OCI-LY3 (cell line): Measurements from ENCODE around the gene BRCA2.

Experiments used
- H2AFZ ChIP-seq: fragments of 200-600, 300-600 bp; shearing (Covaris generic); 2 replicates; pipeline ENCODE4 v1.6.0; 2014; ENCODE audit warnings: antibody characterized with exemption, low read depth, low read length
- H3K27ac ChIP-seq: fragments of 200-600, 300-600 bp; sonication (generic); 2 replicates; pipeline ENCODE4 v1.5.1; 2014; ENCODE audit warnings: mild to moderate bottlenecking, low read length, moderate library complexity, mixed read lengths
- H3K27me3 ChIP-seq: fragments of 200-600, 300-600 bp; sonication (generic); 2 replicates; pipeline ENCODE4 v1.6.1; 2014; ENCODE audit warnings: low read depth, low read length, mixed read lengths
- H3K36me3 ChIP-seq: fragments of 200-600, 300-600 bp; sonication (generic); replicated peaks from 2 replicates; pipeline ENCODE3; 2014; ENCODE audit warnings: low read depth, low read length, mixed read lengths
- H3K4me1 ChIP-seq: fragments of 300-600, 200-600 bp; sonication (generic); 2 replicates; pipeline ENCODE4 v1.6.1; 2014; ENCODE audit warnings: low read length, mixed read lengths
- H3K4me2 ChIP-seq: fragments of 200-600, 300-600 bp; sonication (generic); 2 replicates; pipeline ENCODE4 v1.6.1; 2014; ENCODE audit warnings: low read length, mixed read lengths
- H3K4me3 ChIP-seq: fragments of 300-600, 200-600 bp; sonication (generic); 2 replicates; pipeline ENCODE4 v1.5.1; 2014; ENCODE audit warnings: antibody characterized with exemption, mild to moderate bottlenecking, low read length, moderate library complexity
- H3K79me2 ChIP-seq: fragments of 300-600, 200-600 bp; shearing (Covaris generic); 2 replicates; pipeline ENCODE4 v1.6.1; 2014; ENCODE audit warnings: mild to moderate bottlenecking, low read length, mixed read lengths
- H3K9ac ChIP-seq: fragments of 300-600, 200-600 bp; shearing (Covaris generic); 2 replicates; pipeline ENCODE4 v1.6.0; 2014; ENCODE audit warnings: mild to moderate bottlenecking, low read length, moderate library complexity
- H3K9me3 ChIP-seq: fragments of 200-600, 300-600 bp; shearing (Covaris generic); 2 replicates; pipeline ENCODE4 v1.6.1; 2014; ENCODE audit warnings: low read length, mixed read lengths; ENCODE audit not compliant: insufficient read depth
- H4K20me1 ChIP-seq: fragments of 200-600, 300-600 bp; sonication (generic); 2 replicates; pipeline ENCODE4 v1.6.1; 2016; ENCODE audit warnings: low read length, mixed read lengths; ENCODE audit not compliant: insufficient read depth
- CTCF ChIP-seq: fragments of 200-600, 300-600 bp; sonication (generic); IDR thresholded peaks from 2 replicates; pipeline ENCODE4 v1.5.1; 2014; ENCODE audit warnings: antibody characterized with exemption, low read length, low read depth
- EZH2phosphoT487 ChIP-seq: fragments of 200-600 bp; shearing (Covaris generic); IDR thresholded peaks from 2 replicates; pipeline ENCODE4 v1.6.1; 2018; ENCODE audit warnings: antibody characterized with exemption, mixed run types, low read depth

BRCA2 gene

GRCh38 chr13:32267836-32268439 is 47.4 kb upstream of the BRCA2 start:
- TF ChIP-seq EZH2phosphoT487 (no peak), CTCF (peak; percentile 62)
- Histone ChIP-seq H3K27me3 (no peaks in the 10 kb centered on the region), H3K9me3 (no peaks in the 10 kb centered on the region), H3K4me2 (no peak overlapping the region), H2AFZ (no peak overlapping the region), H3K36me3 (no peaks in the 10 kb centered on the region), H4K20me1 (no peaks in the 10 kb centered on the region), H3K27ac (no peak overlapping the region), H3K4me1 (peaks cover 4% of the 10 kb centered on the region; the same call in 1 of the 2 replicates), H3K4me3 (no peak overlapping the region), H3K79me2 (no peaks in the 10 kb centered on the region), H3K9ac (no peak overlapping the region)

- TF ChIP-seq EZH2phosphoT487 (no peak), CTCF (no peak)
- no peaks in the 10 kb centered on the region for H3K9me3 ChIP-seq
- H3K36me3 ChIP-seq, result no peaks in the 10 kb centered on the region
- H3K4me1 ChIP-seq, result no peaks in the 10 kb centered on the region
- H3K27ac ChIP-seq, result no peak overlapping the region
- no peaks in the 10 kb centered on the region for H3K27me3 ChIP-seq
- H3K9ac ChIP-seq, result no peak overlapping the region
- H2AFZ ChIP-seq, result no peak overlapping the region
- H3K4me2 ChIP-seq, result no peak overlapping the region
- H3K4me3 ChIP-seq, result no peak overlapping the region
- H4K20me1 ChIP-seq, result no peaks in the 10 kb centered on the region
- H3K79me2 ChIP-seq, result no peaks in the 10 kb centered on the region
Measured at GRCh38 chr13:32272021-32272683, 43.2 kb upstream of the BRCA2 start.

- H3K4me3 ChIP-seq, result no peak overlapping the region
- no peak overlapping the region for H3K27ac ChIP-seq
Measured at GRCh38 chr13:32277839-32278238, 37.5 kb upstream of the BRCA2 start.

More at GRCh38 chr13:32277839-32278238, 37.5 kb upstream of the BRCA2 start:
- Histone ChIP-seq H4K20me1 (no peaks in the 10 kb centered on the region), H3K9me3 (no peaks in the 10 kb centered on the region), H3K79me2 (no peaks in the 10 kb centered on the region), H3K36me3 (no peaks in the 10 kb centered on the region), H3K4me2 (no peak overlapping the region), H3K27me3 (no peaks in the 10 kb centered on the region), H3K4me1 (peaks cover 3% of the 10 kb centered on the region), H2AFZ (no peak overlapping the region), H3K9ac (no peak overlapping the region)
- TF ChIP-seq CTCF (no peak), EZH2phosphoT487 (no peak)
